Osteoblast (primary cell): Measurements from ENCODE around the gene FAM174C. TPM values are rescaled to one million over a fixed set of nuclear protein-coding genes. Genes with fewer than 3 reads are reported as not detected.

Source experiments
- DNase-seq: peaks from one replicate; pipeline ENCODE4 v3.0.0; 2011; ENCODE audit warnings: low spot score, mixed read lengths; ENCODE audit not compliant: insufficient read length; ENCODE audit errors: missing footprints
- H2AFZ ChIP-seq: 2 replicates; pipeline ENCODE4 v1.6.0; 2011; ENCODE audit warnings: mild to moderate bottlenecking, low read length
- H3K27ac ChIP-seq: 2 replicates; pipeline ENCODE4 v1.5.1; 2011; ENCODE audit warnings: mild to moderate bottlenecking, low read depth, low read length, moderate library complexity
- H3K27me3 ChIP-seq: 2 replicates; pipeline ENCODE4 v1.6.0; 2012; ENCODE audit warnings: mild to moderate bottlenecking, control low read depth, inconsistent platforms, low read length, moderate library complexity; ENCODE audit not compliant: insufficient read depth
- H3K36me3 ChIP-seq: 2 replicates; pipeline ENCODE4 v1.5.1; 2011; ENCODE audit warnings: mild to moderate bottlenecking, low read length, control low read depth, moderate library complexity; ENCODE audit not compliant: insufficient read depth
- H3K4me1 ChIP-seq: 2 replicates; pipeline ENCODE4 v1.5.1; 2011; ENCODE audit warnings: mild to moderate bottlenecking, low read length, control low read depth, moderate library complexity; ENCODE audit not compliant: insufficient read depth
- H3K4me2 ChIP-seq: 2 replicates; pipeline ENCODE4 v1.6.0; 2011; ENCODE audit warnings: mild to moderate bottlenecking, low read length; ENCODE audit not compliant: insufficient read depth
- H3K4me3 ChIP-seq: fragments of 200-600 bp; sonication (generic); 3 replicates; pipeline ENCODE4 v1.5.1; 2012; ENCODE audit warnings: mild to moderate bottlenecking, low read length, inconsistent platforms; ENCODE audit not compliant: insufficient read depth
- H3K79me2 ChIP-seq: 2 replicates; pipeline ENCODE4 v1.6.0; 2012; ENCODE audit warnings: mild to moderate bottlenecking, low read length, control low read depth, inconsistent platforms; ENCODE audit not compliant: insufficient read depth
- H3K9me3 ChIP-seq: 2 replicates; pipeline ENCODE4 v1.5.1; 2011; ENCODE audit warnings: low read depth, low read length, control low read depth
- H4K20me1 ChIP-seq: 2 replicates; pipeline ENCODE4 v1.6.0; 2012; ENCODE audit warnings: mild to moderate bottlenecking, low read length, control low read depth; ENCODE audit not compliant: insufficient read depth
- CTCF ChIP-seq: IDR thresholded peaks from 2 replicates; pipeline ENCODE4 v1.5.1; 2011; ENCODE audit warnings: mild to moderate bottlenecking, low read depth, low read length, moderate library complexity; ENCODE audit errors: extremely low read depth
- total RNA-seq: library from RNA; depleted of rRNA; stranded (reverse); fragments of >200 nt; gene quantifications from 2 replicates; pipeline ENCODE4 v1.2.3, GENCODE V29; 2012

Gene FAM174C
- total RNA-seq, 1 donor = 25.0 TPM

- Histone ChIP-seq H3K36me3 (peaks cover 57% of the 10 kb centered on the region), H3K4me3 (peak overlapping the region; percentile 80), H3K27me3 (no peaks in the 10 kb centered on the region), H3K27ac (peak overlapping the region; percentile 83), H3K9me3 (no peaks in the 10 kb centered on the region), H2AFZ (no peak overlapping the region), H3K4me1 (peaks cover 35% of the 10 kb centered on the region), H3K79me2 (peaks cover 67% of the 10 kb centered on the region), H3K4me2 (peak overlapping the region; percentile 87), H4K20me1 (peaks cover 56% of the 10 kb centered on the region)
- DNase-seq = no peak
- no peak for TF ChIP-seq CTCF
Measured at GRCh38 chr19:1254530-1255185, 20.7 kb upstream of the FAM174C start.

- no peak for TF ChIP-seq CTCF
- Histone ChIP-seq H3K27me3 (no peaks in the 10 kb centered on the region), H3K79me2 (peaks cover 65% of the 10 kb centered on the region), H4K20me1 (peaks cover 54% of the 10 kb centered on the region), H3K9me3 (no peaks in the 10 kb centered on the region), H3K4me1 (peaks cover 38% of the 10 kb centered on the region), H3K4me3 (no peak overlapping the region), H2AFZ (no peak overlapping the region), H3K36me3 (peaks cover 57% of the 10 kb centered on the region), H3K4me2 (peak overlapping the region; percentile 32), H3K27ac (peak overlapping the region; percentile 83)
- DNase-seq = no peak
Measured at GRCh38 chr19:1255186-1256161, 19.9 kb upstream of the FAM174C start.

GRCh38 chr19:1256646-1257474, 18.5 kb upstream of the FAM174C start:
- H4K20me1 ChIP-seq = peaks cover 45% of the 10 kb centered on the region
- H3K36me3 ChIP-seq = peaks cover 49% of the 10 kb centered on the region
- TF ChIP-seq CTCF = no peak
- H3K79me2 ChIP-seq = peaks cover 56% of the 10 kb centered on the region
- no peak overlapping the region for H3K4me2 ChIP-seq
- DNase-seq = no peak
- peaks cover 48% of the 10 kb centered on the region for H3K4me1 ChIP-seq
- H2AFZ ChIP-seq = no peak overlapping the region
- H3K4me3 ChIP-seq = no peak overlapping the region
- peak overlapping the region; percentile 60 for H3K27ac ChIP-seq
- H3K27me3 ChIP-seq = no peaks in the 10 kb centered on the region
- no peaks in the 10 kb centered on the region for H3K9me3 ChIP-seq
